CD14-positive monocyte (primary cell): Measurements from ENCODE around the gene CKMT2. TPM values are rescaled to one million over a fixed set of nuclear protein-coding genes. Genes with fewer than 3 reads are reported as not detected.

Source experiments
- DNase-seq, 3 donors: peaks; one replicate each; pipeline ENCODE4 v3.0.0-alpha.2; 2011 to 2022
- H2AFZ ChIP-seq: 2 replicates; pipeline ENCODE4 v1.6.0; 2012; ENCODE audit warnings: mild to moderate bottlenecking, low read depth, low read length, inconsistent platforms; ENCODE audit not compliant: insufficient read depth, poor library complexity, severe bottlenecking
- H3K27ac ChIP-seq, 2 donors: 1 replicate in 1 of 2; 2 replicates in 1 of 2; pipeline ENCODE4 v1.5.1; 2012 to 2013; ENCODE audit warnings: low read length in 2 of 2, control low read depth in 1 of 2, inconsistent platforms in 1 of 2, low read depth in 1 of 2, mild to moderate bottlenecking in 1 of 2
- H3K27me3 ChIP-seq, 2 donors: one replicate each; pipeline versions ENCODE4 v1.6.0 to v1.6.1; 2011 to 2013; ENCODE audit warnings: low read length in 2 of 2; ENCODE audit not compliant: control insufficient read depth in 2 of 2, insufficient read depth in 2 of 2
- H3K36me3 ChIP-seq, 2 donors: replicated peaks in 1 of 2; 1 replicate in 1 of 2; 2 replicates in 1 of 2; pipeline versions ENCODE4 v1.5.1 to v1.6.1; 2012 to 2013; ENCODE audit warnings: low read length in 2 of 2, control low read depth in 1 of 2, inconsistent platforms in 1 of 2, mild to moderate bottlenecking in 1 of 2; ENCODE audit not compliant: insufficient read depth in 2 of 2, control insufficient read depth in 1 of 2
- H3K4me1 ChIP-seq, 2 donors: 1 replicate in 1 of 2; 2 replicates in 1 of 2; pipeline versions ENCODE4 v1.5.1 to v1.6.1; 2012 to 2013; ENCODE audit warnings: low read length in 2 of 2, control low read depth in 1 of 2, inconsistent platforms in 1 of 2, mild to moderate bottlenecking in 1 of 2, moderate library complexity in 1 of 2; ENCODE audit not compliant: insufficient read depth in 2 of 2, control insufficient read depth in 1 of 2
- H3K4me2 ChIP-seq: replicated peaks from 2 replicates; pipeline ENCODE3; 2012; ENCODE audit warnings: low read length, moderate library complexity, mild to moderate bottlenecking; ENCODE audit not compliant: poor library complexity, severe bottlenecking; ENCODE audit errors: extremely low read depth
- H3K4me3 ChIP-seq, 3 experiments: fragments of 200-600 bp in 1 of 3; sonication (generic) in 1 of 3; replicated peaks in 1 of 3; 1 replicate in 2 of 3; 2 replicates in 1 of 3; pipeline ENCODE4 v1.5.1; 2011 to 2013; ENCODE audit warnings: low read length in 3 of 3, mild to moderate bottlenecking in 3 of 3, control low read depth in 2 of 3, low read depth in 2 of 3, inconsistent platforms in 1 of 3, moderate library complexity in 1 of 3
- H3K79me2 ChIP-seq: 2 replicates; pipeline ENCODE4 v1.6.0; 2012; ENCODE audit warnings: mild to moderate bottlenecking, control low read depth, inconsistent platforms, low read length, moderate library complexity; ENCODE audit not compliant: insufficient read depth
- H3K9ac ChIP-seq: 2 replicates; pipeline ENCODE4 v1.6.0; 2017; ENCODE audit warnings: low read length, mild to moderate bottlenecking; ENCODE audit not compliant: insufficient read depth, poor library complexity, severe bottlenecking
- H3K9me3 ChIP-seq, 2 donors: replicated peaks in 1 of 2; 1 replicate in 1 of 2; 2 replicates in 1 of 2; pipeline versions ENCODE4 v1.5.1 to v1.6.1; 2012 to 2013; ENCODE audit warnings: low read length in 2 of 2, control low read depth in 1 of 2; ENCODE audit not compliant: control insufficient read depth in 1 of 2, insufficient read depth in 1 of 2
- H4K20me1 ChIP-seq: 2 replicates; pipeline ENCODE4 v1.6.0; 2012; ENCODE audit warnings: mild to moderate bottlenecking, low read length, control low read depth, moderate library complexity; ENCODE audit not compliant: insufficient read depth
- H3K27ac Mint-ChIP-seq, 7 donors: one replicate each; pipeline ENCODE4 v1.8.0; 2020; ENCODE audit warnings: mild to moderate bottlenecking in 7 of 7, mixed read lengths in 7 of 7, moderate library complexity in 6 of 7, inconsistent platforms in 2 of 7
- H3K27me3 Mint-ChIP-seq, 3 donors: one replicate each; pipeline ENCODE4 v1.8.0; 2021 to 2022; ENCODE audit warnings: low read depth in 3 of 3, mild to moderate bottlenecking in 3 of 3, mixed read lengths in 3 of 3, moderate library complexity in 3 of 3, inconsistent platforms in 1 of 3
- H3K36me3 Mint-ChIP-seq, 2 donors: one replicate each; pipeline ENCODE4 v1.8.0; 2020; ENCODE audit warnings: mixed read lengths in 2 of 2, inconsistent platforms in 1 of 2, mild to moderate bottlenecking in 1 of 2
- H3K4me1 Mint-ChIP-seq: one replicate; pipeline ENCODE4 v1.8.0; 2020; ENCODE audit warnings: mild to moderate bottlenecking, mixed read lengths
- H3K4me3 Mint-ChIP-seq, 2 donors: one replicate each; pipeline ENCODE4 v1.8.0; 2020; ENCODE audit warnings: mild to moderate bottlenecking in 2 of 2, mixed read lengths in 2 of 2, moderate library complexity in 1 of 2
- H3K9me3 Mint-ChIP-seq, 7 donors: one replicate each; pipeline ENCODE4 v1.8.0; 2020 to 2022; ENCODE audit warnings: mixed read lengths in 7 of 7, mild to moderate bottlenecking in 6 of 7, moderate library complexity in 6 of 7, inconsistent platforms in 2 of 7
- CTCF ChIP-seq: fragments of 200-600 bp; IDR thresholded peaks from one replicate; pipeline ENCODE4 v1.8.0; 2022; ENCODE audit warnings: antibody characterized with exemption, mild to moderate bottlenecking
- WGBS: methylation state at CpG from one replicate; pipeline ENCODE4 v1.1.5; 2013; ENCODE audit warnings: missing lambda C conversion rate; ENCODE audit not compliant: insufficient coverage; 5-methylcytosine and 5-hydroxymethylcytosine counted together
- intact Hi-C, 2 donors: fragments of 100-400 bp; cut with micrococcal nuclease; formaldehyde crosslinking; loops; one replicate each; pipeline versions ENCODE4 v1.15.0 to v1.15.1; 2023
- polyA plus RNA-seq, 3 donors: library from polyadenylated mRNA; depleted of rRNA in 1 of 3; unstranded in 2 of 3; stranded (reverse) in 1 of 3; fragments of 300-500 nt in 2 of 3; fragments of >200 nt in 1 of 3; fragmentation: Illumina TruSeq in 2 of 3; gene quantifications; 1 replicate in 2 of 3; 2 replicates in 1 of 3; pipeline ENCODE4 v1.2.3, GENCODE V29; 2012 to 2021

Gene CKMT2
- polyA plus RNA-seq, 3 donors = not detected

- no peak for DNase-seq
- WGBS = no CpG with 5 or more reads among the region's 2 CpGs
- Histone ChIP-seq H2AFZ (no peak overlapping the region), H3K36me3 (peaks cover 55 to 68% of the 10 kb centered on the region in 2 donors), H3K9ac (no peak overlapping the region), H3K9me3 (no peaks in the 10 kb centered on the region), H3K27ac (no peak overlapping the region), H3K4me3 (no peak overlapping the region), H3K27me3 (no peaks in the 10 kb centered on the region), H3K79me2 (peaks cover 4% of the 10 kb centered on the region), H3K4me2 (no peak overlapping the region), H4K20me1 (no peaks in the 10 kb centered on the region), H3K4me1 (no peaks in the 10 kb centered on the region)
- H3K4me3 Mint-ChIP-seq = no peak overlapping the region
- no peaks in the 10 kb centered on the region for H3K27me3 Mint-ChIP-seq
- peaks cover 54 to 63% of the 10 kb centered on the region in 2 donors for H3K36me3 Mint-ChIP-seq
- peaks cover 2% of the 10 kb centered on the region for H3K4me1 Mint-ChIP-seq
- TF ChIP-seq CTCF = no peak
- no peaks in the 10 kb centered on the region for H3K9me3 Mint-ChIP-seq
- intact Hi-C loops = no loop called here
- no peak overlapping the region for H3K27ac Mint-ChIP-seq
These were observed 75.7 kb downstream of the CKMT2 start for GRCh38 chr5:81308836-81309235.

GRCh38 chr5:81310402-81311063 is 77.4 kb downstream of the CKMT2 start:
- no peaks in the 10 kb centered on the region for H3K79me2 ChIP-seq
- peaks cover 51 to 64% of the 10 kb centered on the region in 2 donors for H3K36me3 Mint-ChIP-seq
- H3K4me1 ChIP-seq = no peaks in the 10 kb centered on the region
- H3K4me3 ChIP-seq = no peak overlapping the region
- H3K27ac ChIP-seq = no peak overlapping the region
- no peak overlapping the region for H3K4me3 Mint-ChIP-seq
- H4K20me1 ChIP-seq = no peaks in the 10 kb centered on the region
- H3K9me3 Mint-ChIP-seq = no peaks in the 10 kb centered on the region
- H3K4me2 ChIP-seq = no peak overlapping the region
- DNase-seq = no peak
- H2AFZ ChIP-seq = no peak overlapping the region
- H3K36me3 ChIP-seq = peaks cover 49 to 72% of the 10 kb centered on the region in 2 donors
- intact Hi-C loops = no loop called here
- no CpG with 5 or more reads among the region's 1 CpG for WGBS
- no peaks in the 10 kb centered on the region for H3K27me3 Mint-ChIP-seq
- no peak overlapping the region for H3K9ac ChIP-seq
- peaks cover 2% of the 10 kb centered on the region for H3K4me1 Mint-ChIP-seq
- no peak overlapping the region for H3K27ac Mint-ChIP-seq
- no peak for TF ChIP-seq CTCF
- no peaks in the 10 kb centered on the region for H3K27me3 ChIP-seq
- no peaks in the 10 kb centered on the region for H3K9me3 ChIP-seq
